ENCODE data around the gene B9D1.
"Not testable (repeated sequence)": the region's sequence is repeated elsewhere in the genome, so short reads cannot be mapped to it uniquely, and the experiment has no call there.

B9D1 gene

DNA sequence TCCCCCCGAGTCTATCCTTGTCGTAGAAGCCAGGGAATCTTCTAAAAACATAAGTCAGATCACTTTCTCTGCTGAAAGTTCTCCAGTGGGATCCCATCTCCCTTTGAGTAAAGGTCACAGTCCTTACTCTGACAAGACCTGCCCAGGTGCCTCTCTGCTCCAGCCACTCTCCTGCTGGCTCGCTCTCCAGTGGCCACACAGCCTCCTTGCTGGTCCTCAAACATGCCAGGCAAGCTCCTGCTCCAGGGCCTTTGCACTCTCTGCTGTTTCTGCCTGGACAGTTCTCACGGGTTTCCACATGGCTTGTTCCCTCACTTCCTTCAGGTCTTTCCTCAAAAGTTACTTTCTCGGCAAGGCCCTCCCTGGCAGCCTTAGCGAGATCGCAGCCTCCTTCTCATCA, 3.4 kb downstream of the B9D1 start:
- H3K4me3 ChIP-seq (ENCODE audit: low read depth, low read length), result no peak overlapping the region
- TF ChIP-seq, protein P1, sequence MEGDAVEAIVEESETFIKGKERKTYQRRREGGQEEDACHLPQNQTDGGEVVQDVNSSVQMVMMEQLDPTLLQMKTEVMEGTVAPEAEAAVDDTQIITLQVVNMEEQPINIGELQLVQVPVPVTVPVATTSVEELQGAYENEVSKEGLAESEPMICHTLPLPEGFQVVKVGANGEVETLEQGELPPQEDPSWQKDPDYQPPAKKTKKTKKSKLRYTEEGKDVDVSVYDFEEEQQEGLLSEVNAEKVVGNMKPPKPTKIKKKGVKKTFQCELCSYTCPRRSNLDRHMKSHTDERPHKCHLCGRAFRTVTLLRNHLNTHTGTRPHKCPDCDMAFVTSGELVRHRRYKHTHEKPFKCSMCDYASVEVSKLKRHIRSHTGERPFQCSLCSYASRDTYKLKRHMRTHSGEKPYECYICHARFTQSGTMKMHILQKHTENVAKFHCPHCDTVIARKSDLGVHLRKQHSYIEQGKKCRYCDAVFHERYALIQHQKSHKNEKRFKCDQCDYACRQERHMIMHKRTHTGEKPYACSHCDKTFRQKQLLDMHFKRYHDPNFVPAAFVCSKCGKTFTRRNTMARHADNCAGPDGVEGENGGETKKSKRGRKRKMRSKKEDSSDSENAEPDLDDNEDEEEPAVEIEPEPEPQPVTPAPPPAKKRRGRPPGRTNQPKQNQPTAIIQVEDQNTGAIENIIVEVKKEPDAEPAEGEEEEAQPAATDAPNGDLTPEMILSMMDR (IDR thresholded peaks at IDR 0.05; ENCODE audit: control insufficient read depth, extremely low read depth, insufficient read depth), result no peak
- no peak for DNase-seq (ENCODE audit: low read depth)

DNA sequence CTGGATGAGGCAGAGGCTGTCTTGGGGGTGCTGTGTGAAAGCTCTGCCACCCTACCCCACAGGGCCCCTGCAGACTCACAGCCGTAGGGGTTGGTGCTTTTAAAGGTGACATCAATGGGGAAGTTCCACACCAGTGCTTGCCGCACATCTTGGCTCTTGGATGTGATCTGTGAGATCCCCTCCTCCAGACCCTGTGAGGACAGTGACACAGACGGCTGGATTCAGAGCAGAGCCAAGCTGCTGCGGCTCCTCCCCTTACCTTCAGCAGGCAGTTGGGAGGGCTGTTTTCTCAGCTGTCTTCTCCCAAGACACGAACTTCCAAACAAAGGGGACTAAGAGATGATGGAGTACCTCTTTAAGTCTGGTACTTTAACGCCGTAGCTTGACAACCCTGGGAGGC, 4.8 kb downstream of the B9D1 start:
- TF ChIP-seq, protein P1 (IDR thresholded peaks at IDR 0.05; ENCODE audit: control insufficient read depth, extremely low read depth, insufficient read depth), result no peak
- no peak overlapping the region for H3K4me3 ChIP-seq (ENCODE audit: low read depth, low read length)
- DNase-seq (ENCODE audit: low read depth), result no peak

DNA sequence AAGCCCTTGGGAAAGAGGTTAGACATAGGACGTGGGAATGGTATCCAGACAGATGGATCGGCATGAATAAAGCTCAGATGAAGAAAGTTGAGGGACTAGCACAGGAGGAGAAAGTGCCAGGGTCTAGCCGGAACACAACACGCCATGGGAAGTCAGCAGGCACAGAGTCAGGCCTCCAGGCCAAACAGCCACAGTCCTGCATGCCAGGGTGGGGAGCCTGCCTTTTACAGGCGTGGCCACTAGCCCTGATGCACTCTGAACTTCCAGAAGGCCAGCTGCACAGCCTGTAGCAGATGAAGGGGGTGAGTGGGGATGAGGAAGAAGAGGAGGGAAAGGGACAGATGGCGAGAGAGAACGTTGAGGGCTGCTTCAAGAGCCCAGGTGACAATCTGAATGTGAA, 5.2 kb downstream of the B9D1 start:
- H3K4me3 ChIP-seq (ENCODE audit: low read depth, low read length), result no peak overlapping the region
- no peak for DNase-seq (ENCODE audit: low read depth)
- TF ChIP-seq, protein P1 (IDR thresholded peaks at IDR 0.05; ENCODE audit: control insufficient read depth, extremely low read depth, insufficient read depth), result no peak

DNA sequence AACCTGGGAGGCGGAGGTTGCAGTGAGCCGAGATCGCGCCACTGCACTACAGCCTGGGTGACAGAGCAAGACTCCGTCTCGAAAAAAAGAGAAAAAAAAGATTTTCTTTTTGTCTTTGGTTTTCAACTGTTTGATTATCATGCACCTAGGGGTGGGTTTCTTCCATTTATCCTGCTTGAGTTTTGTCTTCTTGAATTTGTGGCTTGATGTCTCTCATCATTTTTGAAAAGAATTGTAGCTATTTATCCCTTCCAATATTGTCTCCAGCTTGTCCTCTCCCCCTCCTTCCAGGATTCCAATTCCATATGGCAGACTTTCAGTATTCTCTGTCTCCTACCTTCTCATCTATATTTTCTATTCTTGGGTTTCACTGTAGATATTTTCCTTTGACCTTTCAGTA, 7.8 kb downstream of the B9D1 start:
- TF ChIP-seq, protein P1 (IDR thresholded peaks at IDR 0.05; ENCODE audit: control insufficient read depth, extremely low read depth, insufficient read depth), result no peak
- no peak for DNase-seq (ENCODE audit: low read depth)
- H3K4me3 ChIP-seq (ENCODE audit: low read depth, low read length), result no peak overlapping the region

DNA sequence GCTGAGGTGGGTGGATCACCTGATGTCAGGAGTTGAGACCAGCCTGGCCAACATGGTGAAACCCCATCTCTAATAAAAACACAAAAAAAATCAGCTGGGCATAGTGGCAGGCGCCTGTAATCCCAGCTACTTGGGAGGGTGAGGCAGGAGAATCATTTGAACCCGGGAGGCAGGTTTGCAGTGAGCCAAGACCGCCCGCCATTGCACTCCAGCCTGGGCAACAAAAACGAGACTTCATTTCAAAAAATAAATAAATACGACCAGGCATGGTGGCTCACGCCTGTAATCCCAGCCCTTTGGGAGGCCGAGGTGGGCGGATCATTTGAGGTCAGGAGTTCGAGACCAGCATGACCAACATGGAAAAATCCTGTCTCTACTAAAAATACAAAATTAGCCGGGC, 9.1 kb downstream of the B9D1 start:
- not testable (repeated sequence) for H3K4me3 ChIP-seq (ENCODE audit: low read depth, low read length); DNase-seq (ENCODE audit: low read depth)

DNA sequence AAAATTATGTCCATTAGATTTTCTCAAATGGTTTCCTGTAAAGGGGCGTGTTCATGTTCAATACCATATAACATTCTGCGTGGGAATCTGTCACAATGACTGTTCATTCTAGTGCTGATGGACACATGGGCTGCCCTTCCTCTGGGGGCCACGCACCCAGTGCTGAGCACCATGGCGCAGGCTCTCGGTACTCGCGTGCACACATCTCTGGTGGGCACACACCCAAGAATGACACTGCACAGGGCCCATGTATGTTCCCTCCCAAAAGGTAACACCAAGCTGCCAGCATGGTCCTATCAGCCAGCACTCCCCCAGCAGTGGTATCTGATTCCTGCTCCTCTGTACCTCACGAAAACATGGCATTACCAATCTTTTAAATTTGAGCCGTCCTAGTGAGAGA, 13.7 kb downstream of the B9D1 start:
- TF ChIP-seq, protein P1 (IDR thresholded peaks at IDR 0.05; ENCODE audit: control insufficient read depth, extremely low read depth, insufficient read depth), result no peak
- H3K4me3 ChIP-seq (ENCODE audit: low read depth, low read length), result no peak overlapping the region
- no peak for DNase-seq (ENCODE audit: low read depth)

DNA sequence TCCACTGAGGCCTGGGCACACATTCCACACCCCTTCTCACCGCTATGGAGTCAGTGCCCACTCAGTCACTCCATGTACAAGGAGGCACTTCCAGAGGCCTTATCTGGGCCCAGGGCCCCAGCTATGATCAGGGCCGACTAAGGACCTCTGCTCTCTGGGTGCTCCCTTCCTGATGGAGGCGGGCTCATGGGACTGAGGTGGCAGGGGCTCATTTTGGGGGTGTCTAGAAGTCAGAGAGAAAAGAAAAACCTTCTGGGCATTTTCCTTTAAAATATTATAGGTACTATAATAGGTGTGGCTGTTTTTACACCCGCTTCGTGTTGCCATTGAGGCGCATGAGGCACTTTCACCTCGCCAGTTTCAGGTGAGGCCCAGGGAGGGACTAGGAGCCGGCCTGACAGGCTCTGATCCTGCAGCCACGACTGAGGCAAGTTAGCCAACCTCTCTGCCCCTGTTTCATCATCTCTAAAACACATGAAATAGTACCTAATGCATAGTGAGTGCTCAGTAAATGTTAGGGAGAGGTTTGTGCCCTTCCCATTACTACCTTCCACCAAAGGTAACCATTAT, 14.4 kb downstream of the B9D1 start:
- H3K4me3 ChIP-seq (ENCODE audit: low read depth, low read length), result no peak overlapping the region
- no peak for DNase-seq (ENCODE audit: low read depth)
- TF ChIP-seq, protein P1 (IDR thresholded peaks at IDR 0.05; ENCODE audit: control insufficient read depth, extremely low read depth, insufficient read depth), result no peak
